Fibroblast of skin of back (primary cell): ENCODE measurements around the gene SEL1L2.
A peak's percentile ranks its signal among the peaks of the same experiment; 100 is the strongest.

Experiments used
- DNase-seq: peaks from one replicate; pipeline ENCODE4 v3.0.0-alpha.2; 2013

The SEL1L2 gene

DNA sequence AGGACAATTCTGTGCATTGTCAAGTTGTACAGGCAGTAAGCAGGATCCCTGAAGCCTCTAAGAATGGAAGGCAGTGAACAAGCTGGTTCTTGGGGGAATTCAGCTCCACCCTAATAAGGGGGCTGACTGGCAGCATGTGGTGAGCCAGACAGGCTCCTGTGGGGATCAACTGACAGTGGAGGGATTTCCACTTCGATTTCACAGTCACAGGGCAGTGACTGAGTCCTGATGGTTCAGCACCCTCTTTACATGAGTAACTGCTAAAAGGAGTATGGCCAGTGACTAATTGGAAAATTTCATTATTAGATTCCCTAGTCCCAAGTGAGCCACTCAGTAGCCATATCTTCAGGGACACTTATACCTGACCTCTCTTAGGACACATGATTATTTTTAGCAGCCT is 127.2 kb downstream of the SEL1L2 start:
- DNase-seq: no peak

DNA sequence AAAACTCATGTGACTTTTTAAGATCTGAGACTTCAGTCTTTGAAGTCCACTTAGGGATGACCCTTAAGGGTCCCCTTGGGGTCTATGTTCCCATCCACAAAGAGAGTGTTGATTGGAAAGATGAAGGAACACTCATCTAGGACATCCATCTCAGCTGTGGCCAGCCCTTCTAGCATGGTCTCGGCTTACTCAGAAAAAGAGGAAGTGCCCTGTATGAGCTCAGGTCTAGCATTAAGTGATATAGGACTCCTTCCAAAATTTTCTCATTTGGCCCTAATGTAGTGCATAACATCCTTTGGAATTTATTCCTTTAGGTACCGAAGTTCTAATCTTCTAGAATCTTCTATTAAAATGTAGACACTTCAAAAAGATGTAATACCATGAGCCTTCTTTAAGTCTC is 128.2 kb downstream of the SEL1L2 start:
- no peak for DNase-seq

DNA sequence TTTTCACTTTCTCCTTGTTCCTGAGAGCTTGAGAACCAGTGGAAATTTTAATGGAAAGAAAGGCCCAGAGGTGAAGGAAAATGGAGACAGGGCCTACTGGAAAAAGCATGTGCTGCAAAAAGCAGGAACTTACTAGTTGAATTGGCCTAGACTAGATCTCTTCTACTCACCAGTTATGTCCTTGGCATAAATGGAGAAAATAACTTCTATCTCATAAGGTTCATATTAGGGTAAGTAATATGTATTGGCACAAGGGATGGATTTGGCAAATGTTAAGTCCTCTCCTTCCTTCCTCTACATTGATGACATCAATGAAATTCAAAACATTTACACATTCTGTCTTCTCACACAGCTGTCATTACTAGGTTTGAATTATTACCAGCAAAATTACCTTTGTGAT is 131.5 kb downstream of the SEL1L2 start:
- DNase-seq: no peak

DNA sequence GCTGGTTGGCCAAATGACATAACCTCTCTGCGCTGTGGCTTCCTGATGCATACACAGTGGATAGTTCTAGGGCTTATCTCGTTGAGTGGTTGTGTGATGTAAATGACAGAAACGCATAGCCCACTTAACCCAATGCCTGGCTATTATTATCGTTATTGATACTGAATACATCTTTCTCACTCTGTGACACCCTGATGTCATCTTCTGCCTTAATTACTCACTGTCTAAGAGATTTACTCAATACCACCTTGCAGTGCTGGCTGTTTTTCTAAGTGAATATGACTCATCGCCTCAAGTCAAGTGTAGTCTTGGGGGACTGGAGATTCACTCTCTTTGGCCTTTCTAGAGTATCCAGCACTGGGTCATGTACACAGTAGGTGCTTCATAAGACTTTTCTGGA is 132.0 kb downstream of the SEL1L2 start:
- peak; percentile 45 for DNase-seq

DNA sequence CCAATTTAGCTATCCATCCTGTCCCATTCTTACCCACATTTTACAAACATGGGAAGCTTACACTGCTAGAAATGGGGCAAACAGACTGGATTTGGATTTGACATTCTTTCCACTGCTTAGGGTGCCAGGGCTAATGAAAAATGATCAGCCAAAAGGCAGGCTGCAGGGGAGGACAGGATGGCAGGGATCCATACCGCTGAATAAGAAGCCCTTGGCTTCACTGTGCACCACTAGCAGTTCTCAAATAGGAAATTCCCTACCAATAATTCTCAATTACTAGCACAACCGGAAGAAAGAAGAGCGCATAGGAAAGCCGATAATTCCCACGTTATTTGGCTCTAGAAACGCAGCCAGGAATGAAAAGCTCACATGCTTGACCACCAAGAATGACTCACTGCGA is 132.5 kb downstream of the SEL1L2 start:
- no peak for DNase-seq

DNA sequence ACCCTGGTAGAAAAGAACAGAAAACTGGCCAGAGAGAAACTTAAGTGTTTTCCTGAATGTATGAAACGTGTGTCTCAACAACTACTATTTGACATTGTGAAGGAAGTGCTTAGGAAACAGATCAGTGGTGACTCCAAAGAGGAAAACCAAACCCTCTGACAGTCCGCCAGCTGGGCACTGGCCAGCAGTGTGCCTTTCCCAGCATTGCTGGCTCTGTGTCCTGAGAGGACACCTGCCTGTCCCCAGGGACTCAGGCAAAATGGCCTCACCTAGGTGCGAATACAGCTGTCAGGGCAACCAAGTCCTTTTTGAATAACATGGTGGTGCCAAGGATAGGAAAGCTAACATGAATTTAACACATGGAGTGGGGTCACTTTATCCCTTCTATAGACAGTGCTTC is 133.1 kb downstream of the SEL1L2 start:
- DNase-seq: no peak

DNA sequence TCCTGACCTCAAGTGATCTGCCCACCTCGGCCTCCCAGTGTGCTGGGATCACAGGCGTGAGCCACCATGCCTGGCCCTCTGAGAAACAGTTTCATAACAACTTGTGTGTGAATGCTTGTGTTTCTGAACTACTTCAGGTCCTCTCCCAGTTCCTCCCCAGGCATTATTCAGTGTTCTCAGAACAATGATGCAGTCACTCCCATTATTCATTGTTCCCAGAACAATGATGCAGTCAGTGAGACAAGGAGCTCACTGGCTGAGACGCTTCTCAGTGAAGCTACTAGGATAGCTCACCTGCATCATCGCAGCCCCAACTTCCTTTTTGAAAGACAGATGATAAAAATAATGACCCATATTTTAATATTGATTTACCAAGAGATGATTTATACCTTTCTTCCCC is 134.1 kb downstream of the SEL1L2 start:
- no peak for DNase-seq

DNA sequence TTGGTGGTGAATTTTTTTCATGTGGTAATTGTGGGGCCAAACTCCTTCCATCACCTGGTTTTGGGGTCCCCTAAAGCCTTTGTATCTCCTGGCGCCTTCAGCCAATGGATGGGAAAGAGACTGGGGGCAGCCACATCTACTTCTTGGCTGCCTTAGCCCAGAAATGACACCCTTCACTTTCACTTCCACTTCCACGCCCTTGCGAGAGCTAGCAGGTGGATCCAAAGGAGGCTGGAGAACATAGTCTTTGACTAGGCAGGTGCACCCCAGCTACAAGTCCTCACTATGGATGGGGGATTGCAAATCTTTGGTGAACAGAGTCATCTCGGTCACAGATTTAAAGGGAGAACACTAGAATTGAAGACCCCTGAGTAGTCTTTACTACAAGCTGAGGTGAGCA is 134.8 kb downstream of the SEL1L2 start:
- no peak for DNase-seq

DNA sequence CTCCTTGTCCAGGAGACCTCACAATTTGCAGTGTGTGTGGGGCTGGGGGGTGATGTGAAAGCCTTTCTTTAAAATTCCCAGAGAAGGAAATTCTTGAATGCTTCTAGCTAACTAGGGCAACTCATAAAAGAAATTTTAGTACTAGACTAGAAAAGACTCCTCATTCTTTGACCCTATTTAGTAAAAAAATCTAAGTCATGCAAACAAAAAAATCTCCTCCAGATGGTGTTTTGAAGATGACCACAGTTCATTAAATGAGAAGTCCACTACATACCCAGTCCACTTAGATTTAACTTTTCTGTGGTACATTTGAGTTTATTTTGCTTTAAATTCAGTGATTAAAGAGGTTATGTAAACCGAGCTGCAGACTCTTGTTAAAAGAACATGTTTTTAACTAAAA is 138.1 kb downstream of the SEL1L2 start:
- peak; percentile 67 for DNase-seq

DNA sequence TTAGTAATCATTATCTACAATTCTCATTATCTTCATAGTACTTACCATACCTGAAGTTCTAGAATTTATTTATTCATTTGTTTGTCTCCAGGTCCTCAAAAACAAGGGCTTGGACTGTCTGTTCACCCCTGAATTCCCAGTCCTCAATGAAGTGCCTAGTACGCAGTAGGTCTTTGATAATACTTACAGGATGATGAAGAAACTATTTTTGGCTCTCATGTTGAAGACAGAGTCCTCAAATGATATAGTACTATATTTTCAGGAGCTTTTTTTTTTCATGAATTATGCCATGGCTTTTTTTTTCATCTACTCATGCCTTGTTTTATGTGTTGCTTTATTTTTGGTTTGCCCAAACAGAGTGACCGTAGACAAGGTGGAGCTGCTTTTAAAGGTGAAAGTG is 139.1 kb downstream of the SEL1L2 start:
- DNase-seq: peak; percentile 25

DNA sequence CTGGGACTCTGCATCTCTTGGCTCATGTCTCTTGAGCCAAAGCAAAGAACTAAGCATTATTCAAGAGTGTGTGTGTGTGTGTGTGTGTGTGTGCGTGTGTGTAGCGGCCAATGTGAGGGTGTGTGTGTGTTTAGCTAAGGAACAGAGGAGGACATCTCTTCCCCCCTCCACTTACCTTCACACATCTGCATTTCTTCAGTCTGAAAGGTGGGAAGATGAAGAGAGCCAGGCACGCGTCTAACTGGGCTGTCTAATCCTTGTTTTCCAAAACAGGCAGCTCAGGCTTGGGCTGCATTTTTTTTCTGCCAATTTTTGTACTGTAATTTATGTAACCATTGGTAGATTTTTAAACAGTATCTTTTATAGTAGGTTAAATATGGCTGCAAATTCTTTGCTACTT is 146.1 kb downstream of the SEL1L2 start:
- no peak for DNase-seq

DNA sequence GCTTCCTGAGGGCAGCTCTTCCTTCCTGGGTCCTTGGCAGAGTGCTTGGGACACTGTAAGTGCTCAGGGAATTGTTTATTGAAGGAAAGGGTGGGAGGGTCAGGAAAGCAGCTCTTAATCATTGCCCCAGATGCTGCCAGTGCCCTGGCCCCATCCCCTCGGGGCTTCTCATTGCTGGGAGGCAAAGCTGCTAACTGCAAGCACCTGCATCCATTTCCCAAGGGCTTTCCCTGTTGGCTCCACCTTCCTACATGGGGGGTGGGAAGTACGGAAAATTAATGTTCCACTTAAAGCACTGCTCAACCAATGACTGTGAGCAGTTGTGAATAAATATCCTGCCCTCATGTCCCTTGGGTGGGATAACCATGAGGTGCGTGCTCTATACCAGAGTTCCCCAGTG is 149.2 kb downstream of the SEL1L2 start:
- no peak for DNase-seq

DNA sequence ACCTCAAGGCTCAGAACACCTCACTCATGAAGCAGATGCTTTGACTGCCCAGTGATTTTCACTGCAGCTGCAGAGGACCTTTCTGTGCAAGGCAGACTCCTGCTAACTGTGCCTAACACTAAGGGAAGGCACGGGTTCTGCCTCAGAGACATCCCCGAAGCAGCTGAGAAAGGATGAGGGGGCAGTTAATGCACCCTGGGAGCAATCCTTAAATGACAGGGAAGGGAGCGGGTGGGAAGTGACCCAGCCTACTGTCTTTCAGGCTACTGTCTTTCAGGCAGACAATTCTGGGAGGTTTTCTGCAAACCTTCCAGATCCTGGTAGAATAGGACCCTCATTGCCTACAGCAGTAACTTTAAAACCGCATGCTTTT is 150.3 kb downstream of the SEL1L2 start:
- DNase-seq: no peak

DNA sequence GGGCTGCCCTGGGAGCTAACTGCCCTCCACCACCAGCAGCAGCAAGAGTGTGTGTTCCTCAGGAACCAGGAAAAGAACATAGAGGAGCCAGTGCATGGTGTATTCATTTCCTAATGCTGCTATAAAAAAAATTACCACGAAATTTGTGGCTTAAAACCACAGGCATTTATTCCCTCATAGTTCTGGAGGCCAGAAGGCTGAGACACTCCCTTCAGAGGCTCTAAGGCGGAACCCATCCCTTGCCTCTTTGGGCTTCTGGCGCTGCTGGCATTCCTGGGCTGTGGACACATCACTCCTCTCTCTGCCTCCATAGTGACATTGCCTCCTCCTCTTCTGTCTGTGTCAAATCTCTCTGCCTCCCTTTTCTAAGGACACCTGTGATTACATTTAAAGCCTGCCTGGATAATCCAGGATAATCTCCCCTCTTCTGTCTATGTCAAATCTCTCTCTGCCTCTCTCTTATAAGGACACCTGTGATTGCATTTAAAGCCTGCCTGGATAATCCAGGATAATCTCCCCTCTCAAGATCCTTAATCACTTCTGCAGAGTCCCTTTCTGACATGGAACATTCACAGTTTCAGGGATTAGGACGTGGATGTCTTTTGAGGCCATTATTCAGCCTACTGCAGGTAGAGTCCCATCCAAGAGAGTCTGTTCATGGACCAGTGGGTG is 150.9 kb downstream of the SEL1L2 start:
- DNase-seq: peak; percentile 95

DNA sequence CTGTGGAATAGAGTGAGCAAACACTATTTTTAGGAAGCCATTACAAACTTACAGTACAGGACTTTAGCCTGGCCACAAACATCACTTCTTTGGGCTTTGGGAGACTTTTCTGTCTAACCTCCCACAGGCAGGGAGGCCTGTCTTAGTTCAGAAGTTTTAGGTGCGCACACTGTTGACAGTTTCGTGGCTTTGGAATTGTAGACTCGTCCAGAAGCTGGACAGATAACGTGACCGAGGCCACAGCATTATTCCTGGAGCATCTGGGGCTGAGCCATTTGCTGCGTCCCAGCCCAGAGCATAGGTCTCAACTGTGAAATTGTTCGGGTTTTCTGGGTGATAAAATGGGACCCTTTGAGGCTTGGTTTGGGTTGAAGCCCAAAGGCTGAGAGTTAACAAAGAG is 151.8 kb downstream of the SEL1L2 start:
- DNase-seq: no peak

DNA sequence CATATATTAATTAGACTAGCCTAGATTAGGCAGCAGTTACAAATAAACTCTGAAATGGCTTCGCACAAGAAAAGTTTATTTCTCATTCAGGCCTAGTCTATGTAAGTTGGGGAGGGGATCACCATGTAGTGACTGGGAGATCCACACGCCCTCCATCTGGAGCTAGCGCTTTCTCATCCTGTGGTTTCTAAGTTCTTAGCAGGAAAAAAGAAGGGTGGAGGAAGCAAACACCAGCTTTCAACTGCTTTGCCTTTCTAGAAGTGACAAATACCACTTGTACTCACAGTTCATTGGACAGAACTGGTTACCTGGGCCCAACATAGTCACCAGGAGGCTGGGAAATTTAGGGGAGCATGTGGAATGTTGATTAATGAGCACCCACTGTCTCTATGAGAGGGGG is 158.9 kb downstream of the SEL1L2 start:
- no peak for DNase-seq

DNA sequence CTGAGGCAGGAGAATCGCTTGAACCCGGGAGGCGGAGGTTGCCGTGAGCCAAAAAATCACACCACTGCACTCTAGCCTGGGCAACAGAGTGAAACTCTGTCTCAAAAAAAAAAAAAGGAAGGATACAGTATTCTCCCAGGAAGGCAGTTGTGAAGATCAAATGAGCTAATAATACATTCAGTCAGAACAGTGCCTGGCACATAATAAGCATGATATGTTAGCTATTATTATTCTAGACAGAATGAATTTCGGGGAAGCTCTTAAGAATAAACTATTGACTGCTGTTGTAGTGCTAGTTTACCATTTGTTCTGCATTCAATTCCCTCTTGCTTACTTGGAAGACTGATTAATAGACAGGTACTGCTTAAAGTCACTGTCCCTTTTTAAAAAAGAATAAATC is 164.9 kb downstream of the SEL1L2 start:
- DNase-seq: no peak

DNA sequence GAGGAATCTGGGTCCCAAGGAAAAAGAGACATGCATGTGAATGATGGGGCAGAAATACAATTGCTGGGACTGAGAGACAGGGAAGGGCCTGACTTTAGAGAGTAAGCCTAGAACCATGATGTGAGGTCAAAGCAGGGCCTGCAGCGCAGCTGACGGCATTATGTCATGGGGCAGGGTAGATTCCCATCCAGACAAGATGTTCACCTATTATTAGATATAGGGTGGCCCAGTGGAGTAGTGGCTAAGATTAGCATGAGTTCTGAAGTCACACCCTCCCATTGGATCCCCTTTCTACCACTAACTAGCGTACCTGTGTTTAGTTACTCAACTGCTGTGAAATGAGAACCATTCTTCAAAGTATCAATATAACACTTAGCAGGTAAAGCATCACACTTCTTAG is 166.0 kb downstream of the SEL1L2 start:
- DNase-seq: no peak

DNA sequence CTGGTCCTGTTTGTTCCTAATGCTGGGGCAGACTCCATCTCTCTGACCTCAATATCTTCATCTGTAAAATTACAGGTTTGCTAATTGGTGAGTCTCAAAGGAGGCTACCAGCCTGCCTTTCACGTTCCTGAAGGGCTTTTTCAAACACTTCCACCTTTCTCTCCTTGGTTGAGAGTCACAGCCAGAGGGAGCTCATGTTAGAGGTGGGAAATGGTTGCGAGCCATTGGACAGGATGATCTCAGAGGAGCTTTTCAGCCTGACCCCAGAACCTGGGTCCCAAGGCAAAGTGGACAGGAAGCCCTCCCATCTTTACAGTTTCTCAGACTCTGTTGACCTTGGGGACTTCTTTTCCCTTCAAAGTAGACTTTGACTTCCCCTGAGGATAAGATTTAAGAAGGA is 168.0 kb downstream of the SEL1L2 start:
- peak; percentile 12 for DNase-seq

DNA sequence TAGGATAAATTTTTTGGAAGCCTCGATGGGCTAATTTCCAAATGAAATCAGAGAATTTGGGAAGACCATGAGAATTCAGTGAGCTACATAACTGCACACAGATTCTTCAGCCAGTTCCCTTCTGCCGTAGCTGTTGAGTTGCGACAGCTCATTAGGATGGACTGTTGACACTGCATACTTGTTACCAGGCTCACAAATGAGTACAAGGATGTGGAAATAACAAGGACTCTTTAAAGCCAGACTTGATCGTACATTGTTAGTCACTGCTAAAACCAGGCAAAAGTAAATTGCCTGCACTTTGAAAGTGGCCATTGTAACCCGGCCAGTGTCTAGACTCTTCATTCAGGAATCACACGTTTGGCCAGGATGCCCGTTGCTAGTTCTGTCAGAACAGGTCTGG is 168.5 kb downstream of the SEL1L2 start:
- DNase-seq: peak; percentile 17

DNA sequence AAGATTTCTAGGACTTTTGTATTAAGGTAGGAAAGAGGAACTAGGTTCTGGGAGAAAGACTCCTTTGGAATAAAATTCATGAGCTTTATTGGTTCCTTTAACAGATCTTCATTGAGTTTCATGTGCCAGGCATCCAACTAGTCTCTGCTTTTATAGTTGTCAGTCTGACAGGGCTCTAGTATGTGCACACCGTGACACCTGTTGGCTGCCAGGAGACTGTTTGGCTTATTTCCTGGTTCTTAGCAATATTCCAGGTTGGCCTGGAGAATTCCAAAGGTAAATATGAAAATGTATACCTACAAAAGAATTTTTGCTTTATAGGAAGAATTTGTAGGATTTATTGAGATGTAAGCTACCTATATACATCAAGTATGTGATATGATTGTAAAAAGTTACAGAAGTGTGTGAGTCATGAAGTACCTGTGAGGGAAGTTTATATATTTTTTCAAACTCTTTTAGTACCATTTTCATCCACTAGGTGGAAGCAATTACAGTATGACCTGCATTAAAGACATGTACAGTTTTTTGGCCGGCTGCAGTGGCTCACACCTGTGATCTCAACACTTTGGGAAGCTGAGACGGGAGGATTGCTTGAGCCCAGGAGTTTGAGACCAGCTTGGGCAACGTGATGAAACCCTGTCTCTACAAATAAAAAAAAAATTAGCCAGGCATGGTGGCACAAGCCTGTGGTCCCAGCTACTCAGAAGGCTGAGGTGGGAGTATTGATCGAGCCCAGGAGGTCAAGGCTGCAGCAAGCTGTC is 170.3 kb downstream of the SEL1L2 start:
- DNase-seq: peak; percentile 48

DNA sequence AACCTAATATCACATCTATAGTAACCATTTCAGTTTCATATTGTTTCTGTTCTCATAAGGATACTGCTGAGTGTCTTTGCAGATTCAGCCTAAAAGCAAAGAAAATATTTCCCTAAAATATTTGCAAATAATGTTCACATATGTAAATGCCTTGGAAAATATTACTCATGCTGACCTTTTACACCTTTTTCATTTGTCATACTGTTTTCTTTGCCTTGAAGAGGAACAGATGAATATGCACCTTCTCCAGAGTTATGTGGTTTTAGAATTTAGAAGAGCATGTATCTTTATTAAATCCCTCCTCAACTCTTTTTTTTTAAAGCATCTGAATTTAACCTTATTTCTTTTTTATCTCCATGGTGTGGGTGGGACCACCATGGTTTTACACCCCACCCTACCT is 173.1 kb downstream of the SEL1L2 start:
- no peak for DNase-seq

DNA sequence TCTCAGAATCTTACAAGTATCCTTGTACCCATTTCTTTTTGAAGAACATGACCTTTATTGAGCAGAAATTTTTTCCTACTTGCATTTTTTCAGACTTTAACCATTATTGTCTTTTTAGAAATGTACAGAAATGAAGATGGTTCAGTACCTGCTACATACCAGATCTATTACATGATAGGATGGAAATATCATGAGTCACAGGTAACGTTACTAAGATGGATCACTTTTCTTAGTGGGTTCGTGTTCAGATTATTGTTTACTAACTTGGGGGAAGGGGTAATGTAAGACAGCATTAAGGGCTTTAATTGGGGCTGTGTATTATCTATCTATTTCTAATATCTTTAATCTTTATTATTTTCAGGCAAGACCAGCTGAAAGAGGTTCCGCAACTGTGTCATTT is 173.7 kb downstream of the SEL1L2 start:
- no peak for DNase-seq

DNA sequence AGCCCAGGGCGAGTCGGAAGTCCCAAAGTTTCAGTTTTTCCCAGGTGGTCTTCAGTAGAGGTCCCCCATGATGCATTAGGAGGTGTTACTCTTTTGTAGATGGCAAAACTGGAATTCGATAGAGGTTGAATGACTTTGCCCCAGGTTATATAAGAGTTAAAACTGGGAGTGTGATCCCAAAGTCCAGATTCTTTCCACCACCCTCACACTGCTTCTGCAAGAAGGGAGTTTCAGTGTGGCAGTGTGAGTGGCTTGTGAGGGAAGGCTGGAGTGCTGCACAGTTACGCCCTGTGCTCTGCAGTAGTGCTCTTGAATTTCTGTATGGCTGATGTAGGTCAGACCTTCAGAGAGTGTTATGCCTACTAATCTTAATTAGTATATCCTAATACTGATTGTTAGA is 175.7 kb downstream of the SEL1L2 start:
- no peak for DNase-seq

DNA sequence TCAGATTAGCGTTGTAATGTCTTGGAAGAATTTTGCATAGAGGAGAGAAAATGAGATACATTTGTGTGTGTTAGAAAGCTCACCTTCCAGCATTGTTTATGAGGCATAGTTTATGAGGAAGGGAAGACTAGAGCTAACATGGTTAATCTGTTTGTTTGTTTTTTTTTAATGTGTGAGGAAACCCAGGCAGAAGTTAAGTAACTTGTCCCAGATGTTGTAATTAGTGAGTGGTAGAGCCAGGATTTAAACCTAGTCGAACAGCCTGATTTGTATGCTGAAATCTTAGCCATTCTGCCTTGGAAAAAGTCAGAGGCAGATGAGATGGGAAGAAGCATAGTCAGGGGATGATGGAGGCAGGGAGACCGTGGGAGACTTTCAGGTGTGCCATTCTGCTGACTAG is 176.5 kb downstream of the SEL1L2 start:
- no peak for DNase-seq
